Lower leg skin (tissue), 3 donors: Measurements from ENCODE around the gene AKR7A3.

Experiments used
- POLR2A ChIP-seq, 2 donors: fragments of 450-650 bp; IDR thresholded peaks; one replicate each; pipeline ENCODE4 v1.6.1; 2016 to 2017; ENCODE audit warnings: antibody characterized with exemption in 2 of 2, mild to moderate bottlenecking in 1 of 2, moderate library complexity in 1 of 2
- TF ChIP-seq, protein P1 (sequence below), 3 donors: fragments of 450-650 bp; IDR thresholded peaks; one replicate each; pipeline ENCODE4 v1.5.1; 2016; ENCODE audit warnings: antibody characterized with exemption in 3 of 3, mild to moderate bottlenecking in 3 of 3, moderate library complexity in 2 of 3

- no peak for TF ChIP-seq POLR2A (IDR thresholded peaks at IDR 0.05)
- TF ChIP-seq, protein P1, sequence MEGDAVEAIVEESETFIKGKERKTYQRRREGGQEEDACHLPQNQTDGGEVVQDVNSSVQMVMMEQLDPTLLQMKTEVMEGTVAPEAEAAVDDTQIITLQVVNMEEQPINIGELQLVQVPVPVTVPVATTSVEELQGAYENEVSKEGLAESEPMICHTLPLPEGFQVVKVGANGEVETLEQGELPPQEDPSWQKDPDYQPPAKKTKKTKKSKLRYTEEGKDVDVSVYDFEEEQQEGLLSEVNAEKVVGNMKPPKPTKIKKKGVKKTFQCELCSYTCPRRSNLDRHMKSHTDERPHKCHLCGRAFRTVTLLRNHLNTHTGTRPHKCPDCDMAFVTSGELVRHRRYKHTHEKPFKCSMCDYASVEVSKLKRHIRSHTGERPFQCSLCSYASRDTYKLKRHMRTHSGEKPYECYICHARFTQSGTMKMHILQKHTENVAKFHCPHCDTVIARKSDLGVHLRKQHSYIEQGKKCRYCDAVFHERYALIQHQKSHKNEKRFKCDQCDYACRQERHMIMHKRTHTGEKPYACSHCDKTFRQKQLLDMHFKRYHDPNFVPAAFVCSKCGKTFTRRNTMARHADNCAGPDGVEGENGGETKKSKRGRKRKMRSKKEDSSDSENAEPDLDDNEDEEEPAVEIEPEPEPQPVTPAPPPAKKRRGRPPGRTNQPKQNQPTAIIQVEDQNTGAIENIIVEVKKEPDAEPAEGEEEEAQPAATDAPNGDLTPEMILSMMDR (IDR thresholded peaks at IDR 0.05) = no peak
These were observed 23.6 kb upstream of the AKR7A3 start, which contains the start of the genes AKR7A2 and SLC66A1 for GRCh38 chr1:19311931-19312781.
